Muscle of leg (tissue), 11 donors: ENCODE data around the gene GALNTL6. TPM values are rescaled to one million over a fixed set of nuclear protein-coding genes. Genes with fewer than 3 reads are reported as not detected.
A peak's percentile ranks its signal among the peaks of the same experiment; 100 is the strongest.
"Not testable (repeated sequence)": the region's sequence is repeated elsewhere in the genome, so short reads cannot be mapped to it uniquely, and the experiment has no call there.

ENCODE experiments used
- DNase-seq: peaks from one replicate; pipeline ENCODE4 v3.0.0; 2013
- H3K27ac ChIP-seq: one replicate; pipeline ENCODE4 v1.5.1; 2013; ENCODE audit warnings: mild to moderate bottlenecking, low read length, control low read depth
- H3K27me3 ChIP-seq: one replicate; pipeline ENCODE4 v1.6.1; 2013; ENCODE audit warnings: low read length; ENCODE audit not compliant: control insufficient read depth, insufficient read depth
- H3K36me3 ChIP-seq: one replicate; pipeline ENCODE4 v1.6.1; 2013; ENCODE audit warnings: low read length; ENCODE audit not compliant: control insufficient read depth, insufficient read depth
- H3K4me1 ChIP-seq: one replicate; pipeline ENCODE4 v1.6.1; 2013; ENCODE audit warnings: low read length; ENCODE audit not compliant: control insufficient read depth, insufficient read depth
- H3K4me3 ChIP-seq: one replicate; pipeline ENCODE4 v1.5.1; 2013; ENCODE audit warnings: low read length, control low read depth
- H3K9me3 ChIP-seq: replicated peaks from 2 replicates; pipeline ENCODE4 v1.6.1; 2013; ENCODE audit warnings: low read depth, low read length; ENCODE audit not compliant: control insufficient read depth
- WGBS: methylation state at CpG from one replicate; pipeline ENCODE4 v1.1.5; 2013; ENCODE audit warnings: missing lambda C conversion rate; ENCODE audit not compliant: insufficient coverage; 5-methylcytosine and 5-hydroxymethylcytosine counted together
- polyA plus RNA-seq, 8 donors: library from polyadenylated mRNA; unstranded; fragments of 120-200 nt; gene quantifications; one replicate each; pipeline versions ENCODE4 v1.2.1 to v1.2.3, GENCODE V29; 2013; ENCODE audit warnings: inconsistent platforms in 1 of 8, low replicate concordance in 1 of 8; ENCODE audit not compliant: insufficient read length in 8 of 8, insufficient read depth in 1 of 8
- total RNA-seq: library from RNA; stranded (reverse); fragments of 120-200 nt; gene quantifications from one replicate; pipeline ENCODE4 v1.2.4, GENCODE V29; 2013

The GALNTL6 gene
- total and polyA plus RNA-seq, 9 donors = 0.26 to 0.95 (median 0.53) TPM

DNA sequence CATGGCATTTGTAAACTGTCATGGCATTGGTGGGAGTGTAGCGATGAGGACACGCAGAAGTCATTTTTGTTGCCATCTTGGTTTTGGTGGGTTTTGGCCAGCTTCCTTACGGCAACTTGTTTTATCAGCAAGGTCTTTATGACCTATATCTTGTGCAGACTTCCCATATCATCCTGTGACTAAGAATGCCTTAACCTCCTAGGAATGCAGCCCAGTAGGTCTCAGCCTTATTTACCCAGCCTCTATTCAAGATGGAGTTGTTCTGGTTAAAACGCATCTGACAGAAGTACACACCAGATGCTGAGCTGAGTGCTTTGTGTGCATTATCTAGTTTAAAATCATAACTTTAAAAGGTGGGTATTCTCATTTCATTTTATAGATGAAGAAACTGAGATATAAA lies 1086.7 kb downstream of the GALNTL6 start:
- no peak overlapping the region for H3K4me3 ChIP-seq

DNA sequence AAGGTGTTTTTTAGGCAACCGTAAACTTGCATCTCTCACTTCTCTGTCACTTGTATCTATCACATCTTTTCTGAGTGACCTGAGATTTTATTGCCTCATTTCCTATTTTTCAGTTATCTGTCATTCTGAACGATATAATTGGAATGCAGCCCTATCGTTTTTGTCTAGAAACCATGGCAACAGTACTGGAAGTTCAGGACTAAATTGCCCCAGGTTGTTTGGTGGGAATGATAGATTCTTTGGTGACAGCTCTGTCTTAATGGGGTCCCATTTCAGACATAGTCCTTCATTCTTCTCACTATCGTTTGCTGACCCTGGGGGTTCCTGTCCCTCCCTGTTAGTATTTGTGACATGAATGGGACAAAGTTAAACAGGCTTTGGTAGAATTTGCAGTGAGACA lies 1087.7 kb downstream of the GALNTL6 start:
- peaks cover 9% of the 10 kb centered on the region for H3K9me3 ChIP-seq
- H3K4me1 ChIP-seq = no peaks in the 10 kb centered on the region
- WGBS = no CpG with 5 or more reads among the region's 4 CpGs
- no peaks in the 10 kb centered on the region for H3K27me3 ChIP-seq
- no peaks in the 10 kb centered on the region for H3K36me3 ChIP-seq
- no peak overlapping the region for H3K4me3 ChIP-seq
- no peak for DNase-seq
- H3K27ac ChIP-seq = no peak overlapping the region

More for the DNA sequence above, 1086.7 kb downstream of the GALNTL6 start:
- Histone ChIP-seq H3K9me3 (peaks cover 9% of the 10 kb centered on the region), H3K36me3 (no peaks in the 10 kb centered on the region), H3K27ac (no peak overlapping the region), H3K4me1 (no peaks in the 10 kb centered on the region), H3K27me3 (no peaks in the 10 kb centered on the region)
- WGBS = no CpG with 5 or more reads among the region's 4 CpGs
- no peak for DNase-seq

DNA sequence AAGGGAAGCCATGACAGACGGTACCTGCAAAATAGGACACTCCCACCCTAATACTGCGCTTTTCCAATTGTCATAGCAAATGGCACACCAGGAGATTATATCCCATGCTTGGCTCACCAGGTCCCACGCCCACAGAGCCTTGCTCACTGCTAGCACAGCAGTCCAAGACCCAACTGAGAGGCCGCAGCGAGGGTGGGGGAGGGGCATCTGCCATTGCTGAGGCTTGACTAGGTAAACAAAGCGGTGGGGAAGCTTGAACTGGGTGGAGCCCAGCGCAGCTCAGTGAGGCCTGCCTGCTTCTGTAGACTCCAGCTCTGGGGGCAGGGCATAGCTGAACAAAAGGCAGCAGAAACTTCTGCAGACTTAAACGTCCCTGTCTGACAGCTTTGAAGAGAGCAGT lies 1099.3 kb downstream of the GALNTL6 start:
- H3K4me3 ChIP-seq, H3K27ac ChIP-seq, H3K9me3 ChIP-seq, H3K4me1 ChIP-seq, DNase-seq, H3K36me3 ChIP-seq, H3K27me3 ChIP-seq: not testable (repeated sequence)
- 89% methylated on average over 6 of the region's 8 CpGs for WGBS

DNA sequence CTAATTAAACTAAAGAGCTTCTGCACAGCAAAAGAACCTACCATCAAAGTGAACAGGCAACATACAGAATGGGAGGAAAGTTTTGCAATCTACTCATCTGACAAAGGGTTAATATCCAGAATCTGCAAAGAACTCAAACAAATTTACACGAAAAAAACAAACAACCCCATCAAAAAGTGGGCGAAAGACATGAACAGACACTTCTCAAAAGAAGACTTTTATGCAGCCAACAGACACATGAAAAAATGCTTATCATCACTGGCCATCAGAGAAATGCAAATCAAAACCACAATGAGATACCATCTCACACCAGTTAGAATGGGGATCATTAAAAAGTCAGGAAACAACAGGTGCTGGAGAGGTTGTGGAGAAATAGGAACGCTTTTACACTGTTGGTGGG lies 1104.2 kb downstream of the GALNTL6 start:
- not testable (repeated sequence) for H3K4me3 ChIP-seq, H3K4me1 ChIP-seq, DNase-seq, H3K27ac ChIP-seq, H3K27me3 ChIP-seq, H3K9me3 ChIP-seq, H3K36me3 ChIP-seq
- WGBS = no CpG with 5 or more reads among the region's 3 CpGs

DNA sequence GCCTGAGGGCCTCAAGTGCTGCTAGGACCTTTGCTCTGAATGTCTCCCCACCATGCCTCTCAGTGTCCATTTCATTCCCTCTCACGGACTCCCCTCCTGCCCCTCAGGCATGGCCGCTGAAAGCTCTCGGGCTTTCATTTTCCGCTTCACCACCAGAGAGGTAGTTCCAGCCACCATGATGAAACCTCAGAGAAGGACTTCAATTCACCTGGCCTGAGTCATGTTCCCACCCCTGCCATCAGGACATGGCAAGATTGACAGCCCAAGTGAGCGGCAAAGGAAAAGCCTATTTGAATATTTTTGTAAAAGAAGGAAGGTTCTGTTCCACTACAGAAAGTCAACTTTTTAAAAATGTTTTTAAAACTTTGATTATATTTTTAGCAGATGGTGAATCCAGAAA lies 1106.1 kb downstream of the GALNTL6 start:
- DNase-seq = no peak

DNA sequence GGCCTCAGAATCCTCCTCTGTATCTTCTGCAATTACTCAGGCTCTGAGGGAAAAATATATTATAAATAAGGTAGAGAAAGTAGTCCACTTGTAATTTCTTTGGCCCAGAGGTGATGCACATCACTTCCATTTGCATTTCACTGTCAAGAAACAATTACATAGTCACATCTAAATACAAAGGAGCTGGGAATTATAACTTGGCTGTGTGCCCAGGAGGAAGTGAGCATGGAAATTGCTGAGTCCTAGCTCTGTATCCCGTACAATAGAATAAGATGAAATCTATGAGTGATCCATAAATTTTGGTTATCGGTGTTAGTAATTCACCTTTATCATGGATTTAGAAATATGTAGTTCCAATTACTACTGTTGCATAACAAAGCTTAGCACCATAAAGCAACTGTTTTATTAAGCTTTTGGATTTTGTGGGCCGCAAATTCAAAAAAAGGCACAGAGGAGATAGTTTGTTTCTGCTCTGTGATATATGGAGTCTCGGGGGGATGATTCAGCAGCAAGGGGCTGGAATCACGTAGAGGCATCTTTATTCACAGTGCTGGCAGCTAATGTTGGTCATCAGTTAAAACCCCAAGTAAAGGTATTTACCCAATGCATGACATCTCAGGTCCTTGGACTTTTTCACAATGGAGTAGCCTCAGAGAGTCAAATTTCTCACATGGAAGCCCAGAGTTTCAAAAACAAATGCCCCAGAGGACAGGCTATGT lies 1114.1 kb downstream of the GALNTL6 start:
- 79% methylated on average over 3 of the region's 5 CpGs for whole genome bisulfite sequencing
- peak; percentile 6 for DNase-seq
- no peaks in the 10 kb centered on the region for H3K9me3 ChIP-seq

More for the DNA sequence above, 1106.1 kb downstream of the GALNTL6 start:
- H3K27ac ChIP-seq = no peak overlapping the region
- WGBS = 86% methylated on average over 4 of the region's 5 CpGs
- no peak overlapping the region for H3K4me3 ChIP-seq
- H3K27me3 ChIP-seq = no peaks in the 10 kb centered on the region
- H3K36me3 ChIP-seq = no peaks in the 10 kb centered on the region
- H3K9me3 ChIP-seq = no peaks in the 10 kb centered on the region
- H3K4me1 ChIP-seq = no peaks in the 10 kb centered on the region

DNA sequence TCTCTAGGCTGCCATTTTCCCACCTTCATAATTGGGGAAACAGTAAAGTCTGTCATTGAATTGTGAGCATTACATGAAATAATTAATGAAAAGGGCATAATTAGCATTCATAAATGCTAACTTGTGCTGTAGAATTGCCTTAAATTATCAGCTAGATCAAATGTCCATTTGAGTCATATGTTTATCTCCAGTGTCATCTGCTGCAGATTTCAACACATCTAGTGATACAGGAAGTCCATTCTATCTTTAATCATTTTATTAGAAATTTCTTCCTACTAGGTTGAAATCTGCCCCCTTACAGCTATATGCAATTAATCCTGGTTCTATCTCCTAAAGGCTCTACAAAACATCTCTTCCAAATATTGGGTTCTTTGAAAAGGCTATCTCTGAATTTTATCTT lies 1115.1 kb downstream of the GALNTL6 start:
- Histone ChIP-seq H3K36me3 (no peaks in the 10 kb centered on the region), H3K4me3 (no peak overlapping the region), H3K9me3 (no peaks in the 10 kb centered on the region), H3K27ac (no peak overlapping the region), H3K27me3 (no peaks in the 10 kb centered on the region), H3K4me1 (no peaks in the 10 kb centered on the region)
- DNase-seq = no peak

More for the DNA sequence above, 1114.1 kb downstream of the GALNTL6 start:
- Histone ChIP-seq H3K27ac (no peak overlapping the region), H3K4me3 (no peak overlapping the region), H3K4me1 (no peaks in the 10 kb centered on the region), H3K27me3 (no peaks in the 10 kb centered on the region), H3K36me3 (no peaks in the 10 kb centered on the region)

DNA sequence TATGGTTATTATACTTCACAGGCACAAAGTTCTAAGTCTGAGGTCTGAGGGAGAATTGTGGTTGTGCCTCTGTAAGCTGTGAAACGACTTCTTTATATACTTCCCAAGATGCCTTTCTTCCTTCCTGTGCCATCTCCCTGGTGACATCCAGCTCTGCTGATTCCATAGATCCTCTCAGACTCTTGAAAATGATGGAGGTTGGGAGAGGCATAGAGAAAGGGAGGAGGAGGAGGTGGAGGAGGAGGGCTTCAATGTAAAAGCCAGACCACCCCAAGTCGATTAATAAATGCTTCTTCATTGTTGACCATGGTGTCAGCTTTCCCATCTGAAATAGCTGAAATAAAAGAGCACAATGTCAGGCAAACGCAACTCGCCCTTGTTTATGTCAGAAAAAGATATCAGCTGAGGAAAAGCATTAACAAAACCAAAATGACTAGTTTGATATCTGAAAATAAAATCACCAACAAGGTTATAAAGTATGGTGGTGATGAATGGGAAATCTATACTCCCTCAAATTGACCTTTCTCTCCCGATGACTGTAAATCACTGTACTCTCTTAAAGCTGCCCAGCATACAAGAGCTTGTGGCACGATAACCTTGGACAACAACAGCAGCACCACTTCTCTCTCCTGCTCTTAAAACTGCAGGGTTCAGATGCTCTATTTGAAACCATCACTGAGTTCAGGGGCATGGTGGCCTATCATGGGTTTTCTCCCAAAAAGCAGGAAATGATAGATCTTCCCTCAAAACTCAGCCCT lies 1125.0 kb downstream of the GALNTL6 start:
- DNase-seq = no peak
- H3K36me3 ChIP-seq = no peaks in the 10 kb centered on the region
- H3K27ac ChIP-seq = no peak overlapping the region
- no peaks in the 10 kb centered on the region for H3K9me3 ChIP-seq
- H3K4me1 ChIP-seq = no peaks in the 10 kb centered on the region
- WGBS = 29% methylated on average over 1 of the region's 6 CpGs
- H3K4me3 ChIP-seq = no peak overlapping the region
- no peaks in the 10 kb centered on the region for H3K27me3 ChIP-seq

DNA sequence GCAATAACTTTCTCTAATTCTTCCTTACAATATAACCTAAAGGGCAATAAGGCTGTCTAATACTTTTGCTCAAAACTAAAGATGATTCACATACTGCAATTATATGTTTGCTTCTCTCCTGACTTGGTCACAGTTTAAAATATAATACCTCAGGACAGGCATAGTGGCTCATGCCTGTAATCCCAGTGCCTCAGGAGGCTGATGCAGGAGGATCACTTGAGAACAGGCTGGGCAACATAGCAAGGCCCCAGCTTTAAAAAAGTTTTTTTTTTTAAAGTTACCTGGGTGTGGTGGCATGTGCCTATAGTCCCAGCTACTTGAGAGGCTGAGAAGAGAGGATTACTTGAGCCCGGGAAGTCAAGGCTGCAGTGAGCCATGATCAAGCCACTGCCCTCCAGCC lies 1125.7 kb downstream of the GALNTL6 start:
- no CpG with 5 or more reads among the region's 1 CpG for WGBS
- Histone ChIP-seq H3K9me3 (no peaks in the 10 kb centered on the region), H3K4me3 (no peak overlapping the region), H3K27me3 (no peaks in the 10 kb centered on the region), H3K4me1 (no peaks in the 10 kb centered on the region), H3K36me3 (no peaks in the 10 kb centered on the region), H3K27ac (no peak overlapping the region)
- DNase-seq = no peak

DNA sequence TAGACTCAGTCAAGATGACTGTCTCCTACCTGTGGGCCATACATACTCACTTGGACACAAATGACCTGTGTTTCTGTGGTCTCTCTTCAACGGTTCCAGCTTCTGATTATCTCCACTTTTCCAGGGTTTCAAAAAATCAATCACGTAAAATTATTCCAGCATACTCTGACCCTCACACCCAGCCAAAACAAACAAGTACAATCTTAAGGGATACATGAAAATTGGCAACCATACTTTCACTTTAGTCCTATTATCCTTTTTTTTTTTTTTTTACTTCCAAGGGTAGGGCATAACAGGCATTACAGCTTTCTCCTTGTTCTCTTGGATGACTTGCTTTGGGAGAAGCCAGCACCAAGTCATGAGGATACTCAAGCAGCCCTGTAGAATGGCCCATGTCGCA lies 1129.6 kb downstream of the GALNTL6 start:
- no peak for DNase-seq
- Histone ChIP-seq H3K27ac (no peak overlapping the region), H3K27me3 (no peaks in the 10 kb centered on the region), H3K4me1 (no peaks in the 10 kb centered on the region), H3K36me3 (no peaks in the 10 kb centered on the region), H3K9me3 (no peaks in the 10 kb centered on the region), H3K4me3 (no peak overlapping the region)
- 93% methylated on average over 2 of the region's 3 CpGs for WGBS
